Central memory CD8-positive, alpha-beta T cell (primary cell): Measurements from ENCODE around the gene RNF212.
"Not testable (repeated sequence)": the region's sequence is repeated elsewhere in the genome, so short reads cannot be mapped to it uniquely, and the experiment has no call there.

Experiments used
- ATAC-seq: fragments of 150-1000 bp; cut with Tn5 transposase; replicated peaks from 2 replicates; pipeline ENCODE4 v1.10.0; 2022; ENCODE audit warnings: mild to moderate bottlenecking, moderate FRiP score, moderate number of reproducible peaks; ENCODE audit not compliant: poor library complexity, severe bottlenecking; ENCODE audit errors: extremely low read depth
- DNase-seq, 2 donors: peaks; one replicate each; pipeline ENCODE4 v3.0.0; 2021; ENCODE audit warnings: low spot score in 2 of 2
- H3K27ac Mint-ChIP-seq: one replicate; pipeline ENCODE4 v1.8.0; 2022; ENCODE audit warnings: low read depth, mild to moderate bottlenecking, moderate library complexity, mixed read lengths
- H3K27me3 Mint-ChIP-seq: one replicate; pipeline ENCODE4 v1.8.0; 2022; ENCODE audit warnings: mixed read lengths
- H3K36me3 Mint-ChIP-seq: one replicate; pipeline ENCODE4 v1.8.0; 2022; ENCODE audit warnings: mild to moderate bottlenecking, moderate library complexity, mixed read lengths; ENCODE audit not compliant: insufficient read depth
- H3K4me1 Mint-ChIP-seq: one replicate; pipeline ENCODE4 v1.8.0; 2022; ENCODE audit warnings: mixed read lengths
- H3K4me3 Mint-ChIP-seq: one replicate; pipeline ENCODE4 v1.8.0; 2022; ENCODE audit warnings: mild to moderate bottlenecking, moderate library complexity, mixed read lengths
- H3K9me3 Mint-ChIP-seq: one replicate; pipeline ENCODE4 v1.8.0; 2022; ENCODE audit warnings: mixed read lengths

Gene RNF212

GRCh38 chr4:1055243-1055701 lies 58.1 kb downstream of the RNF212 start:
- DNase-seq, H3K4me1 Mint-ChIP-seq, H3K27me3 Mint-ChIP-seq, H3K9me3 Mint-ChIP-seq, H3K36me3 Mint-ChIP-seq: not testable (repeated sequence)
- ATAC-seq: peak; percentile 41
- H3K27ac Mint-ChIP-seq: peak overlapping the region; percentile 92
- peak overlapping the region; percentile 64 for H3K4me3 Mint-ChIP-seq

GRCh38 chr4:1054696-1055242 lies 58.6 kb downstream of the RNF212 start:
- H3K9me3 Mint-ChIP-seq, DNase-seq, H3K4me3 Mint-ChIP-seq, H3K27ac Mint-ChIP-seq, H3K27me3 Mint-ChIP-seq, H3K4me1 Mint-ChIP-seq, ATAC-seq, H3K36me3 Mint-ChIP-seq: not testable (repeated sequence)

GRCh38 chr4:1053891-1054290 lies 59.5 kb downstream of the RNF212 start:
- not testable (repeated sequence) for ATAC-seq, H3K36me3 Mint-ChIP-seq, H3K4me3 Mint-ChIP-seq, H3K4me1 Mint-ChIP-seq, H3K27me3 Mint-ChIP-seq, H3K9me3 Mint-ChIP-seq, DNase-seq, H3K27ac Mint-ChIP-seq

GRCh38 chr4:1053080-1053661 lies 60.2 kb downstream of the RNF212 start:
- peaks cover 16% of the 10 kb centered on the region for H3K27me3 Mint-ChIP-seq
- peaks cover 7% of the 10 kb centered on the region for H3K36me3 Mint-ChIP-seq
- ATAC-seq (no peak), DNase-seq (no peak)
- H3K9me3 Mint-ChIP-seq: no peaks in the 10 kb centered on the region
- H3K4me1 Mint-ChIP-seq: peaks cover 8% of the 10 kb centered on the region
- no peak overlapping the region for H3K27ac Mint-ChIP-seq
- peak overlapping the region; percentile 31 for H3K4me3 Mint-ChIP-seq

- H3K4me1 Mint-ChIP-seq: peaks cover 8% of the 10 kb centered on the region
These were observed 61.1 kb downstream of the RNF212 start for GRCh38 chr4:1052231-1052671.

GRCh38 chr4:1051472-1051871 lies 61.9 kb downstream of the RNF212 start:
- no peak overlapping the region for H3K27ac Mint-ChIP-seq
- ATAC-seq (no peak), DNase-seq (no peak)
- H3K4me3 Mint-ChIP-seq: no peak overlapping the region
- peaks cover 9% of the 10 kb centered on the region for H3K36me3 Mint-ChIP-seq
- peaks cover 8% of the 10 kb centered on the region for H3K4me1 Mint-ChIP-seq
- no peaks in the 10 kb centered on the region for H3K9me3 Mint-ChIP-seq
- H3K27me3 Mint-ChIP-seq: peaks cover 33% of the 10 kb centered on the region

More at GRCh38 chr4:1052231-1052671, 61.1 kb downstream of the RNF212 start:
- Mint-ChIP-seq H3K9me3 (no peaks in the 10 kb centered on the region), H3K27ac (no peak overlapping the region), H3K4me3 (no peak overlapping the region), H3K36me3 (peaks cover 7% of the 10 kb centered on the region), H3K27me3 (peaks cover 25% of the 10 kb centered on the region)
- ATAC-seq: no peak
- DNase-seq: no peak

GRCh38 chr4:1050486-1051213 lies 62.7 kb downstream of the RNF212 start:
- Mint-ChIP-seq H3K4me3 (no peak overlapping the region), H3K4me1 (no peaks in the 10 kb centered on the region), H3K27me3 (peaks cover 35% of the 10 kb centered on the region), H3K9me3 (no peaks in the 10 kb centered on the region), H3K27ac (no peak overlapping the region), H3K36me3 (peaks cover 3% of the 10 kb centered on the region)
- ATAC-seq: no peak
- DNase-seq: no peak

- DNase-seq (no peak), ATAC-seq (no peak)
- peaks cover 2% of the 10 kb centered on the region for H3K36me3 Mint-ChIP-seq
- no peaks in the 10 kb centered on the region for H3K9me3 Mint-ChIP-seq
- peaks cover 46% of the 10 kb centered on the region for H3K27me3 Mint-ChIP-seq
- H3K4me1 Mint-ChIP-seq: no peaks in the 10 kb centered on the region
- H3K27ac Mint-ChIP-seq: no peak overlapping the region
- H3K4me3 Mint-ChIP-seq: no peak overlapping the region
These were observed 63.8 kb downstream of the RNF212 start for GRCh38 chr4:1049591-1049905.

- peaks cover 2% of the 10 kb centered on the region for H3K36me3 Mint-ChIP-seq
- DNase-seq: no peak
- no peaks in the 10 kb centered on the region for H3K9me3 Mint-ChIP-seq
- peaks cover 49% of the 10 kb centered on the region for H3K27me3 Mint-ChIP-seq
- no peak overlapping the region for H3K4me3 Mint-ChIP-seq
- no peak for ATAC-seq
- no peaks in the 10 kb centered on the region for H3K4me1 Mint-ChIP-seq
- H3K27ac Mint-ChIP-seq: no peak overlapping the region
These were observed 64.4 kb downstream of the RNF212 start for GRCh38 chr4:1048773-1049590.

GRCh38 chr4:1047976-1048772 lies 65.2 kb downstream of the RNF212 start:
- DNase-seq (no peak), ATAC-seq (no peak)
- H3K27me3 Mint-ChIP-seq: peaks cover 49% of the 10 kb centered on the region
- no peaks in the 10 kb centered on the region for H3K9me3 Mint-ChIP-seq
- H3K27ac Mint-ChIP-seq: no peak overlapping the region
- no peak overlapping the region for H3K4me3 Mint-ChIP-seq
- H3K36me3 Mint-ChIP-seq: peaks cover 2% of the 10 kb centered on the region
- H3K4me1 Mint-ChIP-seq: no peaks in the 10 kb centered on the region

GRCh38 chr4:1047106-1047975 lies 66.0 kb downstream of the RNF212 start:
- peaks cover 49% of the 10 kb centered on the region for H3K27me3 Mint-ChIP-seq
- peaks cover 2% of the 10 kb centered on the region for H3K36me3 Mint-ChIP-seq
- DNase-seq: no peak
- H3K27ac Mint-ChIP-seq: no peak overlapping the region
- ATAC-seq: no peak
- no peak overlapping the region for H3K4me3 Mint-ChIP-seq
- no peaks in the 10 kb centered on the region for H3K9me3 Mint-ChIP-seq
- no peaks in the 10 kb centered on the region for H3K4me1 Mint-ChIP-seq
